BJ (cell line): ENCODE data around the gene REEP2. TPM values are rescaled to one million over a fixed set of nuclear protein-coding genes. Genes with fewer than 3 reads are reported as not detected.
A peak's percentile ranks its signal among the peaks of the same experiment; 100 is the strongest.

ENCODE experiments used
- CTCF ChIA-PET: fragments of 350-600 bp; formaldehyde crosslinking; extraction: SDS; loops from one replicate; lab custom pipeline; 2021; ENCODE audit warnings: antibody characterized with exemption, inconsistent platforms; lab: Yijun Ruan, JAX
- POLR2A ChIA-PET: fragments of 300-600 bp; sonication (Branson Sonifier 250); formaldehyde crosslinking; extraction: SDS; loops from one replicate; lab custom pipeline; 2021; ENCODE audit warnings: antibody characterized with exemption; lab: Charles Lee
- DNase-seq: peaks from one replicate; pipeline ENCODE4 v3.0.0-alpha.2; 2011; ENCODE audit warnings: low read depth
- H3K27me3 ChIP-seq: 2 replicates; pipeline ENCODE4 v1.6.0; 2011; ENCODE audit warnings: low read length; ENCODE audit not compliant: control insufficient read depth, insufficient read depth
- H3K36me3 ChIP-seq: 2 replicates; pipeline ENCODE4 v1.5.1; 2011; ENCODE audit warnings: low read length; ENCODE audit not compliant: control insufficient read depth, insufficient read depth
- H3K4me3 ChIP-seq: 2 replicates; pipeline ENCODE4 v1.5.1; 2011; ENCODE audit warnings: low read depth, mild to moderate bottlenecking, control low read depth, low read length
- CTCF ChIP-seq: IDR thresholded peaks from 2 replicates; pipeline ENCODE4 v1.5.1; 2011; ENCODE audit warnings: low read depth, mild to moderate bottlenecking, control low read depth, inconsistent platforms, low read length, moderate library complexity; ENCODE audit not compliant: insufficient read depth
- polyA plus RNA-seq: library from polyadenylated mRNA; depleted of rRNA; stranded (reverse); fragments of >200 nt; gene quantifications from 2 replicates; pipeline ENCODE4 v1.2.3, GENCODE V29; 2011

The REEP2 gene
- polyA plus RNA-seq, 1 experiment = 12.0 TPM

- Histone ChIP-seq H3K36me3 (no peaks in the 10 kb centered on the region), H3K4me3 (no peak overlapping the region), H3K27me3 (no peaks in the 10 kb centered on the region)
- ChIA-PET CTCF (interaction anchor here (0.8 to 11.0 kb wide), 16 partner anchors 10 to 935 kb away, joined by 3 to 123 read pairs (median 6); partner anchors contain the start of genes EGR1, ETF1 and REEP2), POLR2A (no interaction called here)
- TF ChIP-seq CTCF = no peak
- DNase-seq = no peak
Observed at GRCh38 chr5:138448481-138449398, 9.9 kb downstream of the REEP2 start.

DNA sequence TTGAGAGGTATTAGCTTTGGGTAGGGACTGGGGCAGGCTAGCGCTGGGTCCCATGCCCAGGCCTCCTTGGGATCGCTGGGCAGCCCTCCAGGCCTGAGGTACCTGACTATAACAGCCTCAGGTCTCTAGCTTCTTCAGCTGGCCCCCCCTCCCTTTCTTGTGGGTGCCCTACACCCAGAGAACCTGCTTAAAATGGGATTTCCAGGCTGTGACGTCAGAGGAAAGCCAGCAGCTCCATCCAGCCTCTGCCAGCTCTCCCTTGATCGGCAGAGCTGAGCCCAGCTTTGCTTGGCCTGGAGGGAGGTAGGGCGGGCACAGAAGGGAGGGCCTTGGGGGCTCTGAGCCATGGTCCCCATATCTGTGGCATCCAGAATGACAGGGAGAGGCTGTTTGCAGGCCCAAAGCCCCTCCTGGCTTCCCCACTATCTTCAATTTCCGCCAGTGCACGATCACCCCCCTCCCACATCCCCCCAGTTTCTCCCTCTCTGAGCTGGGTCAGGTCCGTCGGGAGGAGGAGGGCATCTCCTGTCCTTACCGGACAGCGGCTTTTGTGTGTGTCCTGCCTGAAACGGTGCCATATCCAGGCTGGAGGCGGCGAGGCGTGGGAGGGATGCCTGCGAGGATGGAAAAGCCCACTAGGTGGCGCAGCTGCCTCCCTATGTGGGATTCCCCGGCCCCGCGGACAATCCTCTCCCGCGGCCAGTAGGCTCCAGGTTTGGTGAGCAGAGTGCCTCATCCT lies 10.8 kb downstream of the REEP2 start:
- DNase-seq = no peak
- ChIA-PET CTCF (interaction anchor here (0.6 to 11.0 kb wide), 26 partner anchors 8 to 934 kb away, joined by 3 to 123 read pairs (median 5); partner anchors contain the start of genes EGR1, ETF1 and REEP2), POLR2A (no interaction called here)
- Histone ChIP-seq H3K36me3 (no peaks in the 10 kb centered on the region), H3K4me3 (no peak overlapping the region), H3K27me3 (no peaks in the 10 kb centered on the region)
- peak; percentile 94 for TF ChIP-seq CTCF

GRCh38 chr5:138450971-138451370 lies 12.1 kb downstream of the REEP2 start:
- no peak overlapping the region for H3K4me3 ChIP-seq
- ChIA-PET POLR2A (interaction anchor here (0.6 kb wide), 1 partner anchor 36 kb away, joined by 8 read pairs; no protein-coding TSS in a partner anchor), CTCF (interaction anchor here (1.8 to 11.0 kb wide), 8 partner anchors 11 to 97 kb away, joined by 5 to 123 read pairs (median 14); partner anchors contain the start of genes EGR1 and REEP2)
- no peak for TF ChIP-seq CTCF
- H3K36me3 ChIP-seq = no peaks in the 10 kb centered on the region
- no peak for DNase-seq
- H3K27me3 ChIP-seq = no peaks in the 10 kb centered on the region

GRCh38 chr5:138452720-138453119 lies 13.9 kb downstream of the REEP2 start:
- ChIA-PET POLR2A (no interaction called here), CTCF (interaction anchor here (5.0 to 11.0 kb wide), 3 partner anchors 9 to 95 kb away, joined by 35 to 123 read pairs (median 101); partner anchors contain the start of gene EGR1)
- H3K27me3 ChIP-seq = no peaks in the 10 kb centered on the region
- no peaks in the 10 kb centered on the region for H3K36me3 ChIP-seq
- DNase-seq = no peak
- TF ChIP-seq CTCF = no peak
- no peak overlapping the region for H3K4me3 ChIP-seq

DNA sequence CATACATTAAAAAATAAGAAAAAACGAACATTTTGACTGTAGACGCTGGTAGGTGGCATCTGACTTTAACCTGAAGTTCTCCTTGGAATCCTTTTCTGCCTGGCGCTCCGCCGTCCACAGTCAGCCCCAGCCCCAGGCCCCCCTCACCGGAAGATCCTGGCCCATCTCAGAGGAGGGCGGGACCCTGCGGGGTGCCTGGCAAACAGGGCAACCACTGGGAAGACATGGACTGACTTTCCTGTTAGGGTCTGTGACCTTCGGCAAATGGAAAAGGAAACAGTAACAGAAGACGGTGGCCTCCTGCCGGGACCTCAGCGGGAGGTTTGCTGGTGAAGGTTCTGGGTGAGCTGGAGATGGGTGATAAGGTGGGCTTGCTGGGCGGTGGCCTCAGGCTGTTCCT lies 14.7 kb downstream of the REEP2 start:
- H3K27me3 ChIP-seq = no peaks in the 10 kb centered on the region
- H3K4me3 ChIP-seq = no peak overlapping the region
- no peak for TF ChIP-seq CTCF
- DNase-seq = no peak
- CTCF ChIA-PET = interaction anchor here (7.9 to 11.0 kb wide), 2 partner anchors 9 to 50 kb away, joined by 101 to 123 read pairs; partner anchors contain the start of gene EGR1
- H3K36me3 ChIP-seq = no peaks in the 10 kb centered on the region
- POLR2A ChIA-PET = no interaction called here
